ENCODE measurements around the gene SPOP. TPM values are rescaled to one million over a fixed set of nuclear protein-coding genes. Genes with fewer than 3 reads are reported as not detected.

SPOP gene
- total and polyA plus RNA-seq, 9 of the 15 experiments (the other 6 are each of a cell fraction or from before 2014, with no cell fraction given) = 34.2 to 65.9 (median 39.7) TPM

- intact Hi-C loops (cut with micrococcal nuclease) (no loop called here), in situ Hi-C loops (cut with MboI) (no loop called here)
- BruUV-seq (replicated peaks) = no TSS peak
- H4K20me1 ChIP-seq (replicated peaks; ENCODE audit: control insufficient read depth, insufficient read depth, low read length) = 0 out of 2 replicates have a peak, but pooled peaks cover 7% of the 10 kb centered on the region
- H3K9ac ChIP-seq (ENCODE audit: insufficient read depth in 1 of 2, low read depth in 2 of 2, low read length in 2 of 2) = no peak overlapping the region
- H3K79me2 ChIP-seq (ENCODE audit: control insufficient read depth, insufficient read depth, low read length) = no peaks in the 10 kb centered on the region
- ChIA-PET POLR2A (interaction anchor here (2.0 kb wide), 1 partner anchor 8 kb away, joined by 8 read pairs; no protein-coding TSS in a partner anchor), CTCF (ENCODE audit: low intra/inter-chr PET ratio) (no interaction called here)
- H2AFZ ChIP-seq (ENCODE audit: low read depth, low read length) = no peak overlapping the region
- H3K9me1 ChIP-seq (ENCODE audit: control insufficient read depth, insufficient read depth, low read length) = no peaks in the 10 kb centered on the region
- no peak for ATAC-seq
- 8% methylated on average over 2 of the region's 2 CpGs for WGBS (ENCODE audit: insufficient coverage, low coverage, missing lambda C conversion rate)
- H3K4me2 ChIP-seq (ENCODE audit: insufficient read depth, low read length) = no peak overlapping the region
- no peak for DNase-seq (ENCODE audit: extremely low read depth in 1 of 4, low spot score in 3 of 4)
- no peaks in the 10 kb centered on the region for H3K9me3 ChIP-seq (replicated peaks; ENCODE audit: control insufficient read depth, insufficient read depth, low read depth, low read length)
- no peaks in the 10 kb centered on the region for H3K4me1 ChIP-seq (replicated peaks in 1 of 2; ENCODE audit: control insufficient read depth in 2 of 2, insufficient read depth in 2 of 2, low read length in 2 of 2)
- FAIRE-seq = no peak
- no peaks in the 10 kb centered on the region; the same call in 2 of the 3 replicates for H3K36me3 ChIP-seq (ENCODE audit: control insufficient read depth, insufficient read depth, low read length)
- no peak overlapping the region for H3K4me3 ChIP-seq
- no peaks in the 10 kb centered on the region for H3K27me3 ChIP-seq (ENCODE audit: control insufficient read depth in 2 of 2, insufficient read depth in 2 of 2, low read length in 2 of 2)
- H3K27ac ChIP-seq (ENCODE audit: extremely low read depth, low read depth, low read length) = no peak overlapping the region
- TF ChIP-seq GMEB1 (CRISPR knock-in tag; IDR thresholded peaks at IDR 0.05) = no peak
- TF ChIP-seq ZNF77 (CRISPR knock-in tag; IDR thresholded peaks at IDR 0.05) = no peak
- no peak for TF ChIP-seq RBM34 (IDR thresholded peaks at IDR 0.05; ENCODE audit: borderline replicate concordance, insufficient read depth, low read length)
- no peak for TF ChIP-seq ZNF217 (CRISPR knock-in tag; IDR thresholded peaks at IDR 0.05)
- no peak for TF ChIP-seq RFX7 (CRISPR knock-in tag; IDR thresholded peaks at IDR 0.05)
- TF ChIP-seq DMBX1 (CRISPR knock-in tag; IDR thresholded peaks at IDR 0.05; ENCODE audit: borderline replicate concordance) = no peak
These were observed 88.3 kb downstream of the SPOP start for GRCh38 chr17:49589577-49589927.
